GM23338 (cell line): ENCODE data around the gene UBQLN4. TPM values are rescaled to one million over a fixed set of nuclear protein-coding genes. Genes with fewer than 3 reads are reported as not detected.
"Not testable (repeated sequence)": the region's sequence is repeated elsewhere in the genome, so short reads cannot be mapped to it uniquely, and the experiment has no call there.

Experiments
- ATAC-seq: fragments of 200-7000 bp; cut with Tn5 transposase; 3 replicates; pipeline ENCODE4 v1.9.1; 2020
- DNase-seq: peaks from one replicate; pipeline ENCODE4 v3.0.0-alpha.2; 2015; ENCODE audit warnings: low spot score
- H2AFZ ChIP-seq: fragments of 200-600 bp; sonication (generic); 2 replicates; pipeline ENCODE4 v1.8.0; 2016; ENCODE audit warnings: antibody characterized with exemption, mild to moderate bottlenecking, moderate library complexity
- H3F3A ChIP-seq: fragments of 200-600 bp; sonication (generic); replicated peaks from 2 replicates; pipeline ENCODE4 v1.8.0; 2017; ENCODE audit warnings: antibody characterized with exemption, mixed run types, low read depth
- H3K27ac ChIP-seq: fragments of 200-600 bp; sonication (generic); 2 replicates; pipeline ENCODE4 v1.6.1; 2016; ENCODE audit warnings: low read depth
- H3K27me3 ChIP-seq: fragments of 200-600 bp; sonication (generic); 2 replicates; pipeline ENCODE4 v1.8.0; 2016; ENCODE audit warnings: mild to moderate bottlenecking, mixed run types, moderate library complexity; ENCODE audit not compliant: insufficient read depth
- H3K36me3 ChIP-seq: fragments of 200-600 bp; sonication (generic); 2 replicates; pipeline ENCODE4 v1.8.0; 2016; ENCODE audit warnings: mild to moderate bottlenecking; ENCODE audit not compliant: insufficient read depth
- H3K4me1 ChIP-seq: fragments of 200-600 bp; sonication (generic); 2 replicates; pipeline ENCODE4 v1.8.0; 2016; ENCODE audit warnings: mild to moderate bottlenecking, moderate library complexity; ENCODE audit not compliant: insufficient read depth
- H3K4me2 ChIP-seq: fragments of 200-600 bp; sonication (generic); 2 replicates; pipeline ENCODE4 v1.7.1; 2017; ENCODE audit warnings: mixed run types
- H3K4me3 ChIP-seq: fragments of 200-600 bp; sonication (generic); 2 replicates; pipeline ENCODE4 v1.6.1; 2016; ENCODE audit warnings: mixed run types
- H3K79me2 ChIP-seq: fragments of 200-600 bp; sonication (generic); replicated peaks from 2 replicates; pipeline ENCODE4 v1.8.0; 2017; ENCODE audit warnings: mild to moderate bottlenecking; ENCODE audit not compliant: insufficient read depth
- H3K9me2 ChIP-seq: fragments of 200-600 bp; sonication (generic); 2 replicates; pipeline ENCODE4 v1.8.0; 2017; ENCODE audit not compliant: insufficient read depth
- H4K20me1 ChIP-seq: fragments of 200-600 bp; sonication (generic); replicated peaks from 2 replicates; pipeline ENCODE4 v1.8.0; 2017; ENCODE audit warnings: mild to moderate bottlenecking; ENCODE audit not compliant: insufficient read depth
- H3K27ac Mint-ChIP-seq: 2 replicates; pipeline ENCODE4 v1.8.0; 2020; ENCODE audit warnings: inconsistent platforms, mild to moderate bottlenecking, moderate library complexity, mixed read lengths
- H3K27me3 Mint-ChIP-seq: 3 replicates; pipeline ENCODE4 v1.8.0; 2022; ENCODE audit warnings: low read depth, mild to moderate bottlenecking, moderate library complexity, mixed read lengths, inconsistent platforms; ENCODE audit not compliant: insufficient read depth, poor library complexity
- H3K36me3 Mint-ChIP-seq: 3 replicates; pipeline ENCODE4 v1.8.0; 2021; ENCODE audit warnings: low read depth, mild to moderate bottlenecking, inconsistent platforms, moderate library complexity, mixed read lengths
- H3K4me1 Mint-ChIP-seq: 3 replicates; pipeline ENCODE4 v1.8.0; 2020; ENCODE audit warnings: mild to moderate bottlenecking, inconsistent platforms, mixed read lengths
- H3K4me3 Mint-ChIP-seq: 3 replicates; pipeline ENCODE4 v1.8.0; 2021; ENCODE audit warnings: moderate library complexity, mild to moderate bottlenecking, inconsistent platforms, mixed read lengths
- H3K9me3 Mint-ChIP-seq: 3 replicates; pipeline ENCODE4 v1.8.0; 2020; ENCODE audit warnings: moderate library complexity, mild to moderate bottlenecking, inconsistent platforms, mixed read lengths
- EZH2 ChIP-seq: fragments of 200-600 bp; sonication (generic); IDR thresholded peaks from one replicate; pipeline ENCODE4 v1.8.0; 2017; ENCODE audit warnings: antibody characterized with exemption, mild to moderate bottlenecking, low read depth; ENCODE audit not compliant: unreplicated experiment
- NANOG ChIP-seq: IDR thresholded peaks from 2 replicates; pipeline ENCODE4 v1.6.1; 2016; ENCODE audit warnings: antibody characterized with exemption, borderline replicate concordance
- ZNF114 ChIP-seq: fragments of 250-450 bp; sonication (Bioruptor Pico); IDR thresholded peaks from 2 replicates; pipeline ENCODE4 v1.5.0; 2020; ENCODE audit warnings: mild to moderate bottlenecking, moderate library complexity
- ZNF331 ChIP-seq: fragments of 250-450 bp; sonication (Bioruptor Pico); IDR thresholded peaks from 2 replicates; pipeline ENCODE4 v1.5.0; 2020; ENCODE audit warnings: low read depth, mild to moderate bottlenecking, moderate library complexity
- ZNF462 ChIP-seq: fragments of 250-450 bp; sonication (Bioruptor Pico); IDR thresholded peaks from 2 replicates; pipeline ENCODE4 v1.5.0; 2020; ENCODE audit warnings: mild to moderate bottlenecking, moderate library complexity
- polyA plus RNA-seq: library from polyadenylated mRNA; unstranded; fragments of >200 nt; fragmentation: Nextera tagmentation; extraction: Ambion mirVana; gene quantifications from 2 replicates; pipeline ENCODE4 v1.2.1, GENCODE V29; 2016
- total RNA-seq: library from RNA; depleted of rRNA; stranded (reverse); fragments of >200 nt; shearing (Covaris generic); gene quantifications from 2 replicates; pipeline ENCODE4 v1.2.3, GENCODE V29; 2014

Gene UBQLN4
- total and polyA plus RNA-seq, 2 experiments from 2014 or later: 10.0 to 30.5 TPM

GRCh38 chr1:156034991-156035390, 18.6 kb downstream of the UBQLN4 start:
- not testable (repeated sequence) for H3K27ac Mint-ChIP-seq

GRCh38 chr1:156033011-156033410, 20.6 kb downstream of the UBQLN4 start:
- ATAC-seq (no peak), DNase-seq (no peak)
- Mint-ChIP-seq H3K4me3 (no peak overlapping the region), H3K4me1 (peaks cover 5% of the 10 kb centered on the region; the same call in 1 of the 3 replicates), H3K9me3 (no peaks in the 10 kb centered on the region), H3K27ac (no peak overlapping the region; the same call in 1 of the 2 replicates), H3K27me3 (peaks cover 2% of the 10 kb centered on the region), H3K36me3 (peaks cover 14% of the 10 kb centered on the region)
- H3K27me3 ChIP-seq: no peaks in the 10 kb centered on the region
- no peak overlapping the region for H3K27ac ChIP-seq
- H3K36me3 ChIP-seq: no peaks in the 10 kb centered on the region; the same call in 1 of the 2 replicates
- TF ChIP-seq NANOG (no peak), ZNF462 (CRISPR knock-in tag) (no peak), ZNF331 (CRISPR knock-in tag) (no peak), ZNF114 (CRISPR knock-in tag) (no peak), EZH2 (no peak)
- H3K4me1 ChIP-seq: no peaks in the 10 kb centered on the region
- no peaks in the 10 kb centered on the region for H4K20me1 ChIP-seq
- no peak overlapping the region for H3K4me2 ChIP-seq
- no peak overlapping the region for H3K4me3 ChIP-seq
- H2AFZ ChIP-seq: no peak overlapping the region
- 0 out of 2 replicates have a peak, but pooled peaks cover 8% of the 10 kb centered on the region for H3F3A ChIP-seq
- no peaks in the 10 kb centered on the region for H3K9me2 ChIP-seq
- no peaks in the 10 kb centered on the region for H3K79me2 ChIP-seq

More at GRCh38 chr1:156034991-156035390, 18.6 kb downstream of the UBQLN4 start:
- H3K4me2 ChIP-seq, H3K4me1 ChIP-seq, H3K4me3 ChIP-seq, H3K4me1 Mint-ChIP-seq, H3K9me2 ChIP-seq, H3K4me3 Mint-ChIP-seq, H3K36me3 ChIP-seq, DNase-seq, H3K27me3 ChIP-seq, H3K79me2 ChIP-seq, H3K27me3 Mint-ChIP-seq, H2AFZ ChIP-seq, ATAC-seq, H4K20me1 ChIP-seq, H3K9me3 Mint-ChIP-seq, H3F3A ChIP-seq: not testable (repeated sequence)
- peaks cover 24% of the 10 kb centered on the region for H3K36me3 Mint-ChIP-seq
- 0 out of 2 replicates have a peak overlapping the region, but pooled peaks have one; percentile 55 for H3K27ac ChIP-seq
